Stimulated activated CD8-positive, alpha-beta memory T cell treated with anti-CD3 and anti-CD28 coated beads, Interleukin-7, amount 100 ng/mL, for 24 hours (primary cell): Measurements from ENCODE around the gene SYNGR2.
"Not testable (repeated sequence)": the region's sequence is repeated elsewhere in the genome, so short reads cannot be mapped to it uniquely, and the experiment has no call there.

Source experiments
- DNase-seq: peaks from one replicate; pipeline ENCODE4 v3.0.0-alpha.2; 2020; ENCODE audit warnings: low read depth

Gene SYNGR2

DNA sequence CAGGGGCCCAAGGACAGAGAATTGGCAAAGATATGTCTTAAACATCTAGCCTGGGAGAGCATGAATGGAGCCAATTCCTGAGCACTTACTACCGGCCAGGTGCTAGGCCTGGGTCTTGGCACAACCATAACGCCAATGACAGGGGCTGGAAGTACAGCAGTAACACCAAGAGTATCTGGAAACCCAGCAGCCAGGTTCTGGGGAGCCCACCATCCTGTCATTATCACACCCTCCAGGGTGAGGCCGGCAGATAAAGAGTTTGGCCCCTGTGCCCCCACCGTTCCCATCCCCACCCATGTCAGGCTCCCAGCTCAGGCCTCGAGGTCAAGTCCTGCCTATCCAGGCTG, 38.3 kb upstream of the SYNGR2 start:
- no peak for DNase-seq

DNA sequence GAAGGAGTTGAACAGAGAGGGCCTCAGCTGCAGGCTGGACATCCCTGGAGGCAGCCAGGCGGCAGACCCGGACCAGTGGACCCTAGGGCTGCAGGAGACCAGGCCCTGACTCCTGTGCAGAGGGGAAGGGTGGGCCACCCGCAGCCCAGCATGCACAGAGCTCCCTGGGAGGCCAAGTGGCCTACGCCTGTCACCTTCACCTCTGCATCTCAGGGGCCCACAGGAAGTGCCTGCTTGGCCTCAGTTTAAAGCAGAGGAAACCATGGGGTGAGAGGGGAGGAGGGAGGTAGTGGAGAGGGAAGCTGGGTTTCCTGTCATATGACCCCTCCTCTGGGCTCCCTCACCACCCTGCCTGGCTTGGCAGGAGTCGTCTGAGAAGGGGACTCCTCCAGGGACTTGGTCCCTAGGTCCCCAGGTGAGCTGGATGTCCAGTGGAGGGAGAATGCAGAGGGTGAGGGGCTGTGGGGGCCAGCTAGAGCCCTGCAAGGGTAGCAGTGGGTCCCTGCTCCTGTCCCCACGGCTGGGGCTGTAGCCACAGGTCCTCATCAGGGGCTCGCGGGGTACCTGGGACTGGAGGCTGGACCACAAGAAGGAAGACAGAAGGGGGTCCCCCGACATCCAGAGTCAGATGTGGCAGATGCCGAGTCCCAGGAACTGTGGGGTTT, 37.8 kb upstream of the SYNGR2 start, which contains the start of gene TMC8:
TSS of gene TMC8 (plus strand) at position 335 of the 665 bp plus-strand sequence. CDS start 818 bp downstream, outside the sequence.
- DNase-seq: no peak

DNA sequence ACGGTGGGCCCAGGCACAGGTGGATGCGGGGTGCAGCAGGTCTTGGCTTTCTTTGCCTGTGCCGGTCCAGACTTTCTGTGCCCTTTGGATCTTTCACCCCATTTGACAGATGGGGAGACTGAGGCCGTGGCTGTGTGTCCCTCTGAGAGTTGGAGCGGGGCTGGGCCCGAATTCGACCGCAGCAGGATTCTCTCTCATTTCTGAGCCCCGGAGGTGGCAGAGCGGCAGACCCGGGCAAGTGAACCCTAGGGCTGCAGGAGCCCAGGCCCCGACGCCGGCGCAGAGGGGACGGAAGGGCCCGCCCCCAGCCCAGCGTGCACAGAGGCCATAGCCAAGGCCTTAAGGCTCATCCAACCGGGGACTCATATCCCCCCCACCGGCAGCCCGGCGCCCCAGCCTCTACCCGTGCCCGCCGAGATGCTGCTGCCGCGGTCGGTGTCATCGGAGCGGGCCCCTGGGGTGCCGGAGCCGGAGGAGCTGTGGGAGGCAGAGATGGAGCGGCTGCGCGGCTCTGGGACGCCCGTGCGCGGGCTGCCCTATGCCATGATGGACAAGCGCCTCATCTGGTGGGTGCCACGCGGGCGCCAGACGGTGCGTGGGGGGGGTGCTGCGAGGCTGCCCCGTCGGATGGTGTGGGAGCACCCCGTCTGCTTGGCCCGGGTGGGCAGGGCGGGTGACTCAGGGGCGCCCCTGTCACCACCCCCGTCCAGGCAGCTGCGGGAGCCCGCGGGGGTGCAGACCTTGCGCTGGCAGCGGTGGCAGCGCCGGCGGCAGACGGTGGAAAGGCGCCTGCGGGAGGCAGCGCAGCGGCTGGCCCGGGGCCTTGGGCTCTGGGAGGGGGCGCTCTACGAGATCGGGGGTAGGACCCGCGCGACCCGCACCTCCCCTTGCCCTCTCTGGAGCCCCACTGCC, 37.0 kb upstream of the SYNGR2 start:
- no peak for DNase-seq

DNA sequence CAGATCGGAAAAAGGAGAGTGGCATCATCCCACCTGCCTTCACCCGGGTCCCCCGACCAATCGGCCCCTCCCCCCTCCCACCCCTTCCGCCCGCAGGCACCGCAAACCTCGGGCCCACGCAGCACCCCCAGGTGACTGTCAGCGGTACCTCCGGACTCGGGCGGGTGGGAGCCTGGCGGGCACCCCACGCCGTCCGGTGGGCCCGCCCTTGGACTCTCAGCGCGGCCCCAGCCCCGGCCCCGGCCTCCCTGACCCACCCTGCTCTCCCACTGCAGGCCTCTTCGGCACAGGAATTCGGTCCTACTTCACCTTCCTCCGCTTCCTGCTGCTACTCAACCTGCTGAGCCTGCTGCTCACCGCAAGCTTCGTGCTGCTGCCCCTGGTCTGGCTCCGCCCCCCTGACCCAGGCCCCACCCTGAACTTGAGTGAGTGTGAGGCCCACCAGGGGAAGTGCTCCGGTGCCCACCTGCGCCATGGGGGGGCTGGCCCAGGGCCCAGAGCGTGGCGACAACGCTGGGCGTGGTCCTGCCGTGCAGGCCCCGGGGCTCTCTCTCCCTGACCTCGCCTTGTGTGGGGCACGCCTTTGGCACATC, 36.2 kb upstream of the SYNGR2 start:
- no peak for DNase-seq

DNA sequence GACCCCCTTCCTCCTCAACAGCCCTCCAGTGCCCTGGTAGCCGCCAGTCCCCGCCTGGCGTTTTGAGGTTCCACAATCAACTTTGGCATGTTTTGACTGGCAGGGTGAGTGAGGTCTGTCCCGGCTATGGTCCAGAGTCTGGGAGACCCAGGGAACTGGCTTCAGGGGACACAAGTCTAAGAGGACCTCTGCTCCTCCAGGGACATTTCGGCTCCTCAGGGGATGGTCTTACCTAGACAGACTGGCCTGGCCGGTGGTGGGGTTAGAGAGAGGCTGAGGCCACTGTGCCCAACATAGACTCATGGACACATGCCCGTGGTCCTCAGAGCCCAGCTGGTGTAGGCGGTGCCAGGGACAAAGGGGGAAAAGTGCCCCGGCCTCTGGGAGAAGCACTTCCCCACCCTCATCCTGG, 35.6 kb upstream of the SYNGR2 start:
- no peak for DNase-seq

DNA sequence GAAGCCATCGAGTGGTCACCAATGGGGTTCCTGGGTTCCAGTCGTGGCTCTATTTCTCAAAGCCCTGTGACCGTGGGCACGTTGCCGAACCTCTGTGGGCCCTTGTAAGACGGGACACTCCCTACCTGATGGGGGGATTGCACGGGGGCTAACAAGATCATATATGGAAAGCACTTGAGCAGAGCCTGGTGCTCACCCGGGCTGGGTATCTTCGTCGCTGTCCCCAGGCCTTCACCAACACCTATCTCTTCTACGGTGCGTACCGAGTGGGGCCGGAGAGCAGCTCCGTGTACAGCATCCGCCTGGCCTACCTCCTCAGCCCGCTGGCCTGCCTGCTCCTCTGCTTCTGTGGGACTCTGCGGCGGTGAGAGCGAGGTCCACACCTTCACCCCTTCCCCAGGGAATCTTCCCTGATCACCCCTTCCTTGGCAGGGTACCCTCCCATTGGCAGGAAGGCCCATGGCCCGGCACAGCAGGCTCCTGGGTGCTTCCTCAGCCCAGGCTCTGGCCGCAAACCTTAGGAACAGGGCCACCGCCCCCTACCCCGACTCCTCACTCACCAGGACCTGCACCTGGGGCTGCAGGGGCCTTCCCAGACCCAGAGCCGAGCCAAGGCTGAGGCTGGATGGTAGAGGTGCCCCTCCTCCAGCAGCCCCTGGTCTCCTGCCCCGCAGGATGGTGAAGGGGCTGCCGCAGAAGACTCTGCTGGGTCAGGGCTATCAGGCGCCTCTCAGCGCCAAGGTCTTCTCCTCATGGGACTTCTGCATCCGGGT, 35.0 kb upstream of the SYNGR2 start:
- DNase-seq: no peak

DNA sequence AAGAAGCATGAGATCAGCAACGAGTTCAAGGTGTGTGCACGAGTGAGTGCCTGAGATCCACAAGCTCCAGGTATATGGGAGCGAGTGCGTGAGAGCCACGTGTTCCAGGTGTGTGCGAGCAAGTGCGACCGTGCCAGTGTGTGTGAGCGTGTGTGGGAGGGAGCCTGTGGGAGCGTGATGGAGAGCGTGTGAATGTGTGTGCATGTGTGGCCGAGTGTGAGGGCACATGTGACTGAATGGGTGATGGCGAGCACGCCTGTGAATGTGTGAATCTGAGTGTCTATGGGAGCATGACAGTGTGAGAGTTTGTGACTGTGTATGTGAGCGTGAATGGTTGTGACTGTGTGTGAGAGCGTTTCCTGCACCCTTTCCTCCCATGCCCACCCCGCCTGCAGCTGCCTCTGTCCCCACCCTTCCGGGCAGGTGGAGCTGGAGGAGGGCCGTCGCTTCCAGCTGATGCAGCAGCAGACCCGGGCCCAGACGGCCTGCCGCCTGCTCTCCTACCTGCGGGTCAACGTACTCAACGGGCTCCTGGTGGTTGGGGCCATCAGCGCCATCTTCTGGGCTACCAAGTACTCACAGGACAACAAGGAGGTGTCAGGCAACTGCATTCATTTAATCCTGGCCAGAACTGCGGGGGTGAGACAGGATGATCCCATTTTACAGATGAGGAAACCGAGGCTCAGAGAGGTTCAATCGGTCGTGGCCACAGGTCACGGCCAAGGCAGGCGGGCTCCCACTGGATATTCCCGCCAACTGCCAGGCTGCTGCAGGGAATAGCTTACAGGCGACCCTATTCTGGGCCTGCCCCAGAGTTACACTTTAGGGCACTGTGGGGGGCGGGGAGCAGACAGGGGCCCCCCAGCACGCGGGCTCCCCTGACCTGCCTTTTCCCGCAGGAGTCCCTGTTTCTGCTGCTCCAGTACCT, 34.1 kb upstream of the SYNGR2 start:
- DNase-seq: no peak

DNA sequence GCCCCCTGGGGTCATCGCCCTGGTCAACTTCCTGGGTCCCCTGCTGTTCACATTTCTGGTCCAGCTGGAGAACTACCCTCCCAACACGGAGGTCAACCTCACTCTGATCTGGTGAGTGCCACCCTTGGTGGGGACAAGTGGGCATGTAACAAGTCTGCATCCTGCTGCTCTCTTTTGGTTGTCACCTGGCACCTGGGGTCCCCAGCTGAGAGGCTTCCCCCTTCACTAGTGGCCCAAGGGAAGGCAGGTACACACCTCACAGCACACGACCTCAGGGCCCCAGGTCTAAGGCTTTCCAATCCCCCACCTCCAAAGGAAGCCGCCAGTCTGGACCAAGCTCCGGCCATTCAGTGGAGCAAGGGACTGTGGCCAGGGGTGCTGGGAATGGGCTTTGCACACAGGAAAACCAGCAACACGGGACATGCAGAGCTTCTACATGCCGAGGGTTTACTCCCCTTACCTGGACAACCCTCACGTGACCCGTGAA, 33.4 kb upstream of the SYNGR2 start:
- no peak for DNase-seq

DNA sequence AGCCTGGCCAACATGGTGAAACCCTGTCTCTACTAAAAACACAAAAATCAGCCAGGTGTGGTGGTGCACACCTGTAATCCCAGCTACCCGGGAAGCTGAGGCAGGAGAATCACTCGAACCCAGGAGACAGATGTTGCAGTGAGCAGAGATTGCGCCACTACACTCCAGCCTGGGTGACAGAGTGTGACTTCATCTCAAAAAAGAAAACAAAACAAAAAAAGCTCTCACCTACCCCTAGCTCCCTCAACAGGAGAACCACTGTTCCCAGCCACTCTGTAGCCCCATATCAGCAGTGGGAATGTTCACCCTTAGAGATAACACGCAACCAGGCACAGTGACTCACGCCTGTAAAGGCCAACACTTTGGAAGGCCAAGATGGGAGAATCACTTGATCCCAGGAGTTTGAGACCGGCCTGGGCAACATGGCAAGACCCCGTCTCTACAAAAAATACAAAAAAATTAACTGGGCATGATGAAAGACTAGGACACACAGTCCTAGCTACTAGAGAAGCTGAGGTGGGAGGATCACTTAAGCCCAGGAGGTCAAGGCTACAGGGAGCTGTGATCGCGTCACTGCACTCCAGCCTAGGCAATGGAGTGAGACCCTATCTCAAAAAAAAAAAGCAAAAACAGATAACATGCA, 32.4 kb upstream of the SYNGR2 start:
- DNase-seq: no peak

DNA sequence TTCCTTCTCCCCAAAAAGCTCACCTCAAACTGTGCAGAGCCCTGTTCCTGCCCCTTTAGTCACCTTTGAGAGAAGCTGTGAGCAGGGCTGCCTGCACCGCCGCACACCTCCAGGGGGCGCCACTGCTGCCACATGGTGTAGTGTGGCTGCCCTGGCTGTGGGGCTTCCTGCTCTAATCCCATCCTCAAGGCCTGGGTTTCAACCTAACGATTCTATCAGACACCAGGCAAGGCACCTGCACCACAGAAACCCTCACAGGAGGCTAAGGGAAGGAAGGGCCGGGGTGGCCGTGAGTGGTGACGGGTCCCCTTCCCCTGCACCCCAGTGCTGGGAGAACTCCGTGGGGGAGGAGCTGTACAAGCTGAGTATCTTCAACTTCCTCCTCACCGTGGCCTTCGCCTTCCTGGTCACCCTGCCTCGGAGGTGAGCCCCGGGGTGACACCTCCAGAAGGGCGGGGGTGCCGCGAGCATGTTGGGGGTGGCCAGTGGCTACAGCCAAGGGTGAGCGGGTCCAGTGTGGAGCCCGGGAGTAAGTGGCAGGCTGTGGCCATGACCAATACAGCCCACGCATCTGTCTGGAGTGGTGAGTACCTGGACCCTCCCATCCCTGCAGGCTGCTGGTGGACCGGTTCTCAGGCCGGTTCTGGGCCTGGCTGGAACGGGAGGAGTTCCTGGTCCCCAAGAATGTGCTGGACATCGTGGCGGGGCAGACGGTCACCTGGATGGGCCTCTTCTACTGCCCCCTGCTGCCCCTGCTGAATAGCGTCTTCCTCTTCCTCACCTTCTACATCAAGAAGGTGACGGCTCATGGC, 30.8 kb upstream of the SYNGR2 start:
- no peak for DNase-seq

DNA sequence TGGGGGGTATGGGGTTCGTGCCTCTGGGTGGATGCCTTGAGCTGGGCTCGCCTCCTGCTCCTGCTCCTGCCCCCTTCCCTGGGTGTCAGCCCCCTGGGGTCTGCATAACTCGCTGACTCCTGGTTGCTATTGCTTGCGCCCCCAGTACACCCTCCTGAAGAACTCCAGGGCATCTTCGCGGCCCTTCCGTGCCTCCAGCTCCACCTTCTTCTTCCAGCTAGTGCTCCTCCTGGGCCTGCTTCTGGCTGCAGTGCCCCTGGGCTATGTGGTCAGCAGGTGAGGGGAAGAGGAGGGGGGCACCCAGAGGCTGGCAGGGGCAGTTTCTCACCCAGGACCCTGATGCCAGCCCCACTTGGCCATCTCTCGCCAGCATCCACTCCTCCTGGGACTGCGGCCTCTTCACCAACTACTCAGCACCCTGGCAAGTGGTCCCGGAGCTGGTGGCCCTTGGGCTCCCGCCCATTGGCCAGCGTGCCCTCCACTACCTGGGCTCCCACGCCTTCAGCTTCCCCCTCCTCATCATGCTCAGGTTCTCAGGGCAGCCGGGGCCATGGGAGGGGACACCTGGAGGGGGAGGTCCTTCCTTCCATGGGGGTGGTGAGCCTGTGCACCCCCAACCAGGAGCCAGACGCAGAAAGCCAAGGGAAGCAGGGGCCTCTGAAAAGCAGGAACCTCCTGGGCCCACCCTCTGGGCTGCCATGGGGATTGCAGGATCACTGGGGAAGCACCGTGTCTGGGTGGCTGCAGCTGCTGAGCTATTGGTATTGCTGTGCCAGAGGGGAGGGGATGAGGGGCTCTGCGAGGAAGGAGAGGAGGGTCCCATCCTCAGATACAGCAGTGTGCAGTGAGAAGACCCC, 29.9 kb upstream of the SYNGR2 start:
- no peak for DNase-seq

DNA sequence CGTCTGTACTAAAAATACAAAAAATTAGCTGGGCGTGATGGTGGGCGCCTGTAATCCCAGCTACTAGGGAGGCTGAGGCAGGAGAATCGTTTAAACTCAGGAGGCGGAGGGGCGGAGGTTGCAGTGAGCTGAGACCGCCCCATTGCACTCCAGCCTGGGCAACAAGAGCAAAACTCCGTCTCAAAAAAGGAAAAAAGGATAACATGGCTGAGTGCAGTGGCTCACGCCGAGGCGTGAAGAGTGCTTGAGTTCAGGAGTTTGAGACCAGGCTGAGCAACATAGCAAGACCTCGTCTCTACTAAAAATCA, 28.6 kb upstream of the SYNGR2 start:
- DNase-seq: not testable (repeated sequence)

DNA sequence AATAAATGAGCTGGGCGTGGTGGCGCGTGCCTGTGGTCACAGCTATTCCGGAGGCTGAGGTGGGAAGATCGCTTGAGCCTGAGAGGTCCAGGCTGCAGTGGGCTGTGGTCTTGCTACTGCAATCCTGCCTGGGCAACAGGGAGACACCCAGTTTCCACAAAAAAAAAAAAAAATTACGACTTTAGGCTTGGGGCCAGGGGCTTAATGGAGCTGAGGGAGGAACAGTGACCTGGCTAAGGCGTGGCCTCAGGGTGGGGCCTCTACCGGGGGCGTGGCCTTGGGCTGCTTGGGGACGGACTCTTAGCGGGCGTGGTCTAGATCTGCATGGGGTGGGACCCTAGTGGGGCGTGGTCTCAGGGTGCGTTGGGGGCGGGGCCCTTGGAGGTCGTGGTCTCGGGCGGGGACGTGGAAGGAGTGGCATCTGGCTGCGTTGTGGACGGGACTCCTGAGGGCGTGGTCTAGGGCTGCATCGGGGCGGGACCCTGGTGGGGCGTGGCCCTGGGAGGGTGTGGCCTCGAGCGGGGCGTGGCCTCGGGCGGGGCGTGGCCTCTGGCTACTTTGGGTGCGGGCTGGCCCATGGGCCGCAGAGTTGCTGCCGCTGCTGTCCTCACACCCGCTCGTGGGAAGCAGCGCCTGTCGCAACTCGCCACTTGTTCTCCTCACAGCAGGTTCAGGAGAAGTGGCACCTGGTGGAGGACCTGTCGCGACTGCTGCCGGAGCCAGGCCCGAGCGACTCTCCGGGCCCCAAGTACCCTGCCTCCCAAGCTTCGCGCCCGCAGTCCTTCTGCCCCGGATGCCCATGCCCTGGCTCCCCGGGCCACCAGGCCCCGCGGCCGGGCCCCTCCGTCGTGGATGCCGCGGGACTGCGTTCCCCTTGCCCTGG, 28.0 kb upstream of the SYNGR2 start:
- DNase-seq: peak; percentile 90

DNA sequence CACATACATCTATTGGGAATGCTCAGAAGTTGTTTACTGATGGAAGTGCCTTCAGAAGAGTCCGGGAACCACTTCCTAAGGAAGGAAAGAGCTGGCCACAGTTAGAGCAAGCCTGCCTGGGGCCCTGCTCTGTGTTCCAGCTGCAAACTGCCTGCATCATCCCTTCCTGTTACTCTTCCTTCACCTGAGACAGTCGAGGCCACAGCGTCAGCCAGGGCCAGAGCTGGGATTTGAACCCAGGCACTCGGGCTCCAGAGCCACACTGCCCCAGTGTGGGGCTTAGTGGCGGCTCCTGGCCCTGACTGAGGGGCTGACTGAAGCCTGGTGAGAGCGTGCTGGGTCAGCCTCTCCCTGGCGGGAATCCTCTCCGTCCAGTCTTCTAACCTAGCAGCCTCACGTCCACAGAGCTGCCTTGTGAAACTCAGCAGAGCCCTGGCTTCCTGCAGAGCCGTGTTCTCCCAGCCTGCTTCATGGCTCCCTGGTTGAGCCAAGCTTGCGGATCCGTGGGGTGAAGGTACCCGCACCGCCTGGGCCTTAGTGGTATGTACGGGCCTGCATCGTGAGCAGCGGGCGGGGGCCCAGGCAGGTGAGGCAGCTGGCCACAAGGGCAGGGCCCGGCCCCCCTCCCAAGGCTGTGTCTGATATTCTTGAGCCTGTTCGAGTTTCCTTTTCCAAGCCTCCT, 26.8 kb upstream of the SYNGR2 start:
- no peak for DNase-seq

DNA sequence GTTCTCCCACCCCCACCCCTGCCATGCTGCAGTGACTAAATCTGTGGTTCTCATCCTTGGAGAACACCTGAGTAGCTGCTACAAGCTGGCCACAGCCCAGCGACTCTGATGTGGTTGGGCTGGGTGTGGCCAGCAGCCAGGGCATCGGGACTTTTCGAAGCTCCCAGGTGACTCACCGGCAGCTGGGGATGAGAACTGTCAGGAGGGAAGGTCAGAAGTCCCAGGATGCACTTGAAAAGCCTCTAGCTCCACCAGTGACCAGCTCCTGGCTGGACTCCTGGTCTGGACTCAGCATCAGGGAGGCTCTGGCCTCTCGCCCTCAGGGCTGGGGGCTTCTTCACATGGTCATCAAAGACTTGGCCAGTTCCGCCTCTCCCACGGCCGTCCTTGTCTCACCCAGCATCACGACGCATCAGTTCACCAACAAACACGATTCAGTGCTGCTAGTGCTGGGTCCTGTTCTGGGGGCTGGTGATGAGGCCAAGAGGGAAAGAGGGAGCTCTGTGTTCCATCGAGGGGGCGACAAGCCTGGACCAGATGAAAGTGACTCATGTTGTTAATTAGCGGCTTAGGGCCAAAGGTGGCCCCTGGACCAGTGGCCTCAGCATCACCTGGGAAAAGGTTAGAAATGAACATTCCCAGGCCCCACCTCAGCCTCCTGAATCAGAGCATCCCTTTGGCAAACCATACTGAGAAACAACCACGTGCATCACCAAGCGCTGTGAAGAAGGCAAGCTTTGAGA, 26.1 kb upstream of the SYNGR2 start:
- DNase-seq: no peak
